Ishikawa (cell line): ENCODE results near the gene LRRC8C.

Experiments
- CEBPB ChIP-seq: IDR thresholded peaks from 2 replicates; pipeline ENCODE4 v1.6.1; 2012
- CREB1 ChIP-seq: IDR thresholded peaks from 2 replicates; pipeline ENCODE4 v1.6.1; 2012; ENCODE audit warnings: low read depth
- EGR1 ChIP-seq: IDR thresholded peaks from 2 replicates; pipeline ENCODE4 v1.6.1; 2012
- EP300 ChIP-seq: IDR thresholded peaks from 2 replicates; pipeline ENCODE4 v1.6.1; 2012; ENCODE audit warnings: borderline replicate concordance
- FOXM1 ChIP-seq: IDR thresholded peaks from 2 replicates; pipeline ENCODE4 v1.6.1; 2012; ENCODE audit warnings: low read depth, borderline replicate concordance
- MAX ChIP-seq: IDR thresholded peaks from 2 replicates; pipeline ENCODE4 v1.6.1; 2012
- NFIC ChIP-seq: IDR thresholded peaks from 2 replicates; pipeline ENCODE4 v1.6.1; 2012
- RAD21 ChIP-seq: IDR thresholded peaks from 2 replicates; pipeline ENCODE4 v1.6.1; 2012; ENCODE audit warnings: low read depth
- TAF1 ChIP-seq: IDR thresholded peaks from 2 replicates; pipeline ENCODE4 v1.6.1; 2012; ENCODE audit warnings: low read depth, mild to moderate bottlenecking
- TCF12 ChIP-seq: IDR thresholded peaks from 2 replicates; pipeline ENCODE4 v1.6.1; 2012; ENCODE audit warnings: low read depth
- TEAD4 ChIP-seq: IDR thresholded peaks from 2 replicates; pipeline ENCODE4 v1.6.1; 2012
- YY1 ChIP-seq: IDR thresholded peaks from 2 replicates; pipeline ENCODE4 v1.6.1; 2012; ENCODE audit warnings: low read depth
- ZBTB7A ChIP-seq: IDR thresholded peaks from 2 replicates; pipeline ENCODE4 v1.6.1; 2012; ENCODE audit warnings: low read depth
- TF ChIP-seq, protein P1 (sequence below): IDR thresholded peaks from 2 replicates; pipeline ENCODE4 v1.6.1; 2012; ENCODE audit warnings: low read depth, mild to moderate bottlenecking
- TF ChIP-seq, protein P2 (sequence below): IDR thresholded peaks from 2 replicates; pipeline ENCODE4 v1.6.1; 2012

The LRRC8C gene

GRCh38 chr1:89704014-89704413 is 71.1 kb downstream of the LRRC8C start:
- TF ChIP-seq FOXM1 = no peak
- TF ChIP-seq TAF1 = no peak
- TF ChIP-seq CEBPB = no peak
- no peak for TF ChIP-seq YY1
- TF ChIP-seq, protein P1, sequence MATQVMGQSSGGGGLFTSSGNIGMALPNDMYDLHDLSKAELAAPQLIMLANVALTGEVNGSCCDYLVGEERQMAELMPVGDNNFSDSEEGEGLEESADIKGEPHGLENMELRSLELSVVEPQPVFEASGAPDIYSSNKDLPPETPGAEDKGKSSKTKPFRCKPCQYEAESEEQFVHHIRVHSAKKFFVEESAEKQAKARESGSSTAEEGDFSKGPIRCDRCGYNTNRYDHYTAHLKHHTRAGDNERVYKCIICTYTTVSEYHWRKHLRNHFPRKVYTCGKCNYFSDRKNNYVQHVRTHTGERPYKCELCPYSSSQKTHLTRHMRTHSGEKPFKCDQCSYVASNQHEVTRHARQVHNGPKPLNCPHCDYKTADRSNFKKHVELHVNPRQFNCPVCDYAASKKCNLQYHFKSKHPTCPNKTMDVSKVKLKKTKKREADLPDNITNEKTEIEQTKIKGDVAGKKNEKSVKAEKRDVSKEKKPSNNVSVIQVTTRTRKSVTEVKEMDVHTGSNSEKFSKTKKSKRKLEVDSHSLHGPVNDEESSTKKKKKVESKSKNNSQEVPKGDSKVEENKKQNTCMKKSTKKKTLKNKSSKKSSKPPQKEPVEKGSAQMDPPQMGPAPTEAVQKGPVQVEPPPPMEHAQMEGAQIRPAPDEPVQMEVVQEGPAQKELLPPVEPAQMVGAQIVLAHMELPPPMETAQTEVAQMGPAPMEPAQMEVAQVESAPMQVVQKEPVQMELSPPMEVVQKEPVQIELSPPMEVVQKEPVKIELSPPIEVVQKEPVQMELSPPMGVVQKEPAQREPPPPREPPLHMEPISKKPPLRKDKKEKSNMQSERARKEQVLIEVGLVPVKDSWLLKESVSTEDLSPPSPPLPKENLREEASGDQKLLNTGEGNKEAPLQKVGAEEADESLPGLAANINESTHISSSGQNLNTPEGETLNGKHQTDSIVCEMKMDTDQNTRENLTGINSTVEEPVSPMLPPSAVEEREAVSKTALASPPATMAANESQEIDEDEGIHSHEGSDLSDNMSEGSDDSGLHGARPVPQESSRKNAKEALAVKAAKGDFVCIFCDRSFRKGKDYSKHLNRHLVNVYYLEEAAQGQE = no peak
- TF ChIP-seq CREB1 = no peak
- TF ChIP-seq EP300 = no peak
- TF ChIP-seq, protein P2, sequence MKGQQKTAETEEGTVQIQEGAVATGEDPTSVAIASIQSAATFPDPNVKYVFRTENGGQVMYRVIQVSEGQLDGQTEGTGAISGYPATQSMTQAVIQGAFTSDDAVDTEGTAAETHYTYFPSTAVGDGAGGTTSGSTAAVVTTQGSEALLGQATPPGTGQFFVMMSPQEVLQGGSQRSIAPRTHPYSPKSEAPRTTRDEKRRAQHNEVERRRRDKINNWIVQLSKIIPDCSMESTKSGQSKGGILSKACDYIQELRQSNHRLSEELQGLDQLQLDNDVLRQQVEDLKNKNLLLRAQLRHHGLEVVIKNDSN = no peak
- TF ChIP-seq MAX = no peak
- no peak for TF ChIP-seq NFIC
- TF ChIP-seq TEAD4 = no peak
- TF ChIP-seq RAD21 = no peak
- TF ChIP-seq ZBTB7A = no peak
- no peak for TF ChIP-seq EGR1
- no peak for TF ChIP-seq TCF12

GRCh38 chr1:89705901-89706699 is 73.2 kb downstream of the LRRC8C start:
- TF ChIP-seq EGR1 = no peak
- TF ChIP-seq FOXM1 = no peak
- TF ChIP-seq TEAD4 = no peak

DNA sequence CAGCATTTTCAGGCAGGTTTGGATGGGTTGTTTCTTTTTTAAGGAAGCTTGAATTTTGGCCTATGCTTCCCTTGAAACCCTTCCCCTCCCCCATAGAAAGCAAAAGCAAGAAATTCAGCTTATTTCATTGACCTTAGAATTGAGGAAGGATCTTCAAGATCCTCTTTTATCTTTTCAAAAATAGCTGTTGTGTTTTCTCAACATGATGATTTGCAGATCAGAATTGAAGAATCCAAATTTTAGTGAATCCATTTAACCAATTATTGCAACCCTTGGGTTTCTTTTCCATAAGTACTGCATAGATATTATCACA is 73.7 kb downstream of the LRRC8C start:
- no peak for TF ChIP-seq FOXM1
- TF ChIP-seq TCF12 = no peak
- TF ChIP-seq TAF1 = no peak
- TF ChIP-seq ZBTB7A = no peak
- TF ChIP-seq, protein P2 = no peak
- TF ChIP-seq CEBPB = no peak
- TF ChIP-seq YY1 = no peak

DNA sequence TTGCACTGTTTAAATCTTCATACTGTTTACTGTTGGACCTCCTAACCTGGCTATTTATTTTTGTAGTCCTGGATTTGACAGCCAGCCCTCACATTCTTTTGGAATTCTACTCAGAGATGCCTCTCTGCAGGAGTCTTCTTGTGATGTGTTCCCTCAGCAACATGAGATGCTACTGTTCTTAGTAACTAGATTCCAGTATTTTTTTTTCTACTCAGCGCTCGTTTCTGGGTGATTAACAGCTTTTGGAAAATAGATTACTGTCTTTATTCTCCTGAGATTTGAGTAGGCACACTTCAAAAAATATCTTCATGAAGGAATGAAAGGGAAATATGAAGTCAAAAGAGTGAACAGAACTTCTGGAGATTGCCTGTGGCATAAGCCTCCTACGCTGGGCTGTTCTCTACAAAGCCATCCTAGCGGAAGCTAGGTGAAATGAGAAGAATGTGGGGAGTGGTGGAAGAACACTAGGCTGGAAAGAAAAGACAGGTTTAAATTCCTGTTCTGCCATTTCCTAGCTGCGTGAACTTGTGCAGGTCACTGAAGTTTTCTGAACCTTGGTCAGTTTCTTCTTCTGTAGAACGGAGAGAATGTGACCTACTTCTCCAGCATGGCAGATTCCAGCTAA is 75.9 kb downstream of the LRRC8C start:
- TF ChIP-seq YY1 = no peak
- TF ChIP-seq NFIC = no peak
- TF ChIP-seq, protein P1 = no peak
- TF ChIP-seq CREB1 = no peak
- TF ChIP-seq EP300 = no peak

DNA sequence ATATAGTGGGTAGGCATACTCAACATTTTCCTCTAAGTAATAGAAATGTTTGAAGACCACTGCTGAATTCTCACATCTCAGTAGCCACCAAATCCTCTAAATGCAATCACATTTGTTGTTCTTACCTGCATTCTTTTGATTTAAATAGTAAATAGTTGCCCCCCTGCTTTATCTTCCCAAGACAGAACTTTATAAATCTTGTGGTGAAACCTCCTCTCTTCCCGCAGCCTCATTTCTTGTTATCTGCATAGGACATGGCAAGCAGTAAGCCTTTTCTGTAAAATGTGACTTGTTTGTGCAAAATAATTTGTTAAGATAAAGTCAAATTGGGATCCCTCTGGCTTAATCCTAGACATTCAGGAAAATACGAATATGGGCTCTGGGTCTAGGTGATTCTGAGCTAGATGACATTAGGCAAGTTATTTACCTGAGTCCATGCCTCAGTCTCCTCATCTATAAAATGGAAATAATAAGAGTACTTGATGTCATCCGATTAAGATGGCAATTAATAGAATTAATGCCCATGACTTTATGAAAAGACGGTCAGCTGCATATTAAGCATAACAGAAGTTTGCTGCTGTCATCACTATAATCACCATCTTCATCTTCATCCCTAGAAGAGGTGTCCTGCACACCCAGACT is 77.7 kb downstream of the LRRC8C start:
- TF ChIP-seq FOXM1 = no peak
- TF ChIP-seq NFIC = no peak
- TF ChIP-seq TAF1 = no peak
- TF ChIP-seq, protein P1 = no peak
